GM19099 (cell line): Measurements from ENCODE around the gene BORCS6.

Experiments
- POLR2A ChIP-seq: IDR thresholded peaks from 3 replicates; pipeline ENCODE4 v1.6.1; 2011; ENCODE audit warnings: low read depth; ENCODE audit not compliant: insufficient read length; ENCODE audit errors: extremely low read depth

The BORCS6 gene

DNA sequence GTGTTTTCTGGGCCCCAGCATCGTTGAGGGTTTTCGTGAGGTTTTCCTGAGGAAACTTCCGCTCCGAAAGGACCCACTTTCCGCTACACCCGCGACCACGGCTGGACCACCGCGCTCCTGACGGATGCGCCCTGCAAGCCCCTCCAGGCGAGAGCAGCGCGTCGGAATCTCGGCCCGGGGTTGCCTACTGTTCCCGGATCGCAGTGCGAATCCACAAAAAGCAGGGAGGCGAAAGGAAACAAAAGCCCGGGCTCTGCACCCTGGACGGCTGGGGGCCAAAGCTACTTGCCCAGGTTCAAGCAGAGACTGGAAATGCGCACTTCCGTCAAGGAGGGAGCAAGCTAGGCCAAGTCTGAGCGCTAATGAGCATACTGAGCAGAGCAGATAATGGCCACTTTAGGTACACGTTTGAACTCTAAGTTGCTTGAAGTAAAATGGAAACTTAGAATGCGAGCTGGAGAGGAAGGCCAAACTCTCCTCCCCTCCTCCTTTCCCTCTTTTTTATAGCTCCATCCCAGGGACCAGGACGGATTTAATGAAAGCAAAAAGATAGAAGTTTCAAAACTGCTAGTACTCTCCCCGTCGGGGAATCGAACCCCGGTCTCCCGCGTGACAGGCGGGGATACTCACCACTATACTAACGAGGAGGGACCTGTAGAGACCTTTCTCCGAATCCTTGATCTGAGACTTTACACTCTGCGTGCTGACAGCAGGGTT lies 31.8 kb upstream of the BORCS6 start:
- peak; percentile 45 for TF ChIP-seq POLR2A

DNA sequence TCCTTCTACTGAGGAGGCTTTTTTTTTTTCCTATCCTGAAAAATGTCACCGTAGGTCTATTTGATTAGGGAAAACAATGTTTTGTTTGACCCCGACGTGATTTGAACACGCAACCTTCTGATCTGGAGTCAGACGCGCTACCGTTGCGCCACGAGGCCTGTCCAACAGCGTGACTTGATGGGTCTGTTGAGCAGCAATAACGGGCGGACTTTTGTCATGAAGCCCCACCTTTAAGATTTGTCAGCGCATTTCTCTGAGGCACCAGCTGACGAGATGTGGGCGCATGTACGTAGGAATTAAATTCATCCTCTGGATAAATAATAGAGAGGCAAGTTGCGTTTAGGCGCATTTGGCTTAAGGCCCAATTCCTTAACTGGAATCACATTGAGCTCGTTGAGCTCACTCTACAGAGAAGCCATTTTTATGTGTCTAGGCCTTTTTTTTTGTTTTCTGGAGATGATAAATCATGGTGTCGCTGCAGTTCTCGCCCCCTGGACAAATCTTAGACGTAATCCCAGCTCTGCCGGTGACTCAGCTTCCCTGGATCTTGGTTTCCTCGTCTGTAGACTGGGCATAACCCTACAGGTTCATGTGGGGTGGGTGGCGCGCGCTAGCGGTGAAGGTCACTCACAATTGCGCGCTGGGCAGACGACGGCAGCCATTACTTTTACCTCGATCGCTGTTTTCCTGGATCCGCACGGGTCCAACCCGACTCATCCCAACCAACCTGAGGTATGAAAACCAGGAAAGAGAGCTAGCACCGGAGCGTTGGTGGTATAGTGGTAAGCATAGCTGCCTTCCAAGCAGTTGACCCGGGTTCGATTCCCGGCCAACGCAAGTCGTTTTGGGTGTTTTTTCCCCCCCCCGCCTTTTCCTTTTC lies 31.0 kb upstream of the BORCS6 start:
- peak; percentile 19 for TF ChIP-seq POLR2A

DNA sequence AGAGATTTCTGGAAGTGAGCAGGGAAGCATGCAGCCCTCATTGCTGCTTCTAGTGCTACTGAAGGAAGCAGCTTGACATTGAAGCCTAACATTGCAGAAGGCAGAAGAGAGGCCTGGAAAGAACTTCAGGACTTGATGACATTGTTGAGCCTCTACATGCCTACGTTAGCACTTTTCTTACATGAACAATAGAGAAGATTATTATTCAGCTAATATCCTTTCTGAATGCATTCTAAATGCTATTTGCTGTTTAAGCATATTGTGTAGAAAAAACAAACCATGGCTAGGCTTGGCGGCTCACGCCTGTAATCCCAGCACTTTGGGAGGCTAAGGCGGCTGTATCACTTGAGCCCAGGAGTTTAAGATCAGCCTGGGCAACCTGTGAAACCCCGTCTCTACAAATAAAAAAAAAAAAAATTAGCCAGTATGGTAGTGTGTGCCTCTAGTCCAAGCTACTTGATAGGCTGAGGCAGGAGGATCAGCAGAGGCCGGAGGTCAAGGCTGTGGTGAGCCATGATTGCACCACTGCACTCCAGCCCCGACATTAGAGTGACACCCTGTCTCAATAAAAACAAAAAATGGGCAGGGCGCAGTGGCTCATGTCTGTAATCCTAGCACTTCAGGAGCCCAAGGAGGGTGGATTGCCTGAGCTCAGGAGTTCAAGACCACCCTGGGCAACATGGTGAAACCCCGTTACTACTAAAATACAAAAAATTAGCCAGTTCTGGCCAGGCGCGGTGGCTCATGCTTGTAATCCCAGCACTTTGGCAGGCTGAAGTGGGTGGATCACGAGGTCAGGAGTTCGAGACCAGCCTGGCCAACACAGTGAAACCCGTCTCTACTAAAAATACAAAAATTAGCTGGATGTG lies 22.6 kb upstream of the BORCS6 start:
- TF ChIP-seq POLR2A, result no peak

DNA sequence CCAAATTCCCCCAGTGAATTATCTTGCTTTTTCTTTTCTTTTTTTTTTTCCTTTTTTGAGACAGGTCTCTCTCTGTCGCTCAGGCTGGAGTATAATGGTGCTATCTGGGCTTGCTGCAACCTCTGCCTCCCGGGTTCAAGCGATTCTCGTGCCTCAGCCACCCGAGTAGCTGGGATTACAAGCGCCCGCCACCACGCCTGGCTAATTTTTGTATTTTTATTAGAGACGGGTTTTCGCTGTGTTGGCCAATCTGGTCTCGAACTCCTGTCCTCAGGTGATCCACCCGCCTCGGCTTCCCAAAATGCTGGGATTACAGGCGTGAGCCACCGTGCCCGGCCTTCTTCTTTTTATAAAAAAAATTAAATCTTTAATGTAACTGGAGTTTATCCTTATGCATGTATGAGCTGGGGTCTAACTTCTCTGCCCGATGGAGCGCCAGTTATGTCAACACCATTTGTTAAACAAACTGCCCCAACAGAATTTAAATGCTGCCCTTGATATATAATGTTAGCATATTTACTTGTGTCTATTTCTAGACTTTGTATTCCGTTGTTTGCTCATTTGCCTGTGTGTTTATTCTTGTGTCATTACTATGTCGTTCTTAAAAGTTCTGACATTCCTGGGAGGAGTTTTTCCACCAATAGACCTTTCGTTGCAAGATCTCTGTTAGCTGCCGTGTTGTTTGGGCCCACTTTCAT lies 20.9 kb upstream of the BORCS6 start:
- peak; percentile 26 for TF ChIP-seq POLR2A

DNA sequence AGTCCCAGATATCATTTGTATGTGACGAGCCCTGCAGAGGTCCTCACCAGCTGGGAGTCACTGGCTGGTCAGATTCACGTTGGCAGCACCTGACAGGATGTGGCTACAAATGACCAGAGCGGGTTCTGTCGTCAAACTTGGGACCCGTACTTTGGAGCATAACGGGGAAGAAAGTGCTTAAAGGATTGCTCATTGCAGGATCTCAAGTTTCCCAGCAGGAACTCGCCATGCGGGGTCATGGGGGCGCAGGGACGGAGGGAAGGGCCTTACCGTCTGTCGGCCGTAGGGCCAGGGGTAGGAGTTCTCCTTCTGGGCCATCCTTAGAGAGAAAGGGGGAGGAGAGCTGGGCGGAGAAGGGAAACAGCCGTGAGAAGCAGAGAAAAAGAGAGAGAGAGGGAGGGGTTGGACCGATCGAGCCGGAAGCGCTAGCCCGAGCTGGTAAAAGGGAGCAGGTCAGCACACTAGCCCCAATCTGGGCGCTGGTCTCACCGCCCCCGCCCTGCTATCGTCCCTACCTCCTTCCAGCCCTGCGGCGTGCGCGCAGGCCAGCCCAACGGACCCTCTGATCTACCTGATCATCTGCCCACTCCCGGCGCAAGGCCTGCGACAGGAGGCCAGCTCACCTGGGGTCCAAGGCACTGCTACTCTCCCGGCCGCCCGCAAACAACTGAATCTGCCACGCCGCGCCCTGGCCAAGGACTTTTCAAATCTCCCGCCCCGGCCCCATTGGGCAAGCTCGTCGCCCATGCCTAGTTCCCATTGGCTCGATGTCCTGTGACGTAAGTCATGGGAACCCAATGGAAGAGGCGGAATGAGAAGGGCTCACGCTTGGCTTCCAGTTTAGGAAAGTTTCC lies 20.2 kb upstream of the BORCS6 start, which contains the start of gene AURKB:
AURKB (minus strand) TSS at position 669 of the 854 bp plus-strand sequence; CDS start at position 318, 351 bp downstream.
- TF ChIP-seq POLR2A, result peak; percentile 91

DNA sequence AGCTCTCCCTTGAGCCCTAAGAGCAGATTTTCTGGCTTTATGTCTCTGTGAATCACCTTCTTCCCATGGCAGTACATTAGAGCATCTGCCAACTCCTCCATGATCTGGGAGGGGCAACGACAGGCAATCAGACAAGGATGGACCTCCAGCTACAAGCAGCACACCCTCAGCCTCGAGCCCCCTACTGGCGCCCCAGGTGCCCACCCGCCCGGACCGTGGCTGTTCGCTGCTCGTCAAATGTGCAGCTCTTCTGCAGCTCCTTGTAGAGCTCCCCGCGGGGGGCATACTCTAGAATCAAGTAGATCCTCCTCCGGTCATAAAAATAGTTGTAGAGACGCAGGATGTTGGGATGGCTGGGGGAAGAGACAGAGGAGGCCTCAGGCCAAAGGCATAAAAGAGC lies 16.6 kb upstream of the BORCS6 start:
- peak; percentile 15 for TF ChIP-seq POLR2A

DNA sequence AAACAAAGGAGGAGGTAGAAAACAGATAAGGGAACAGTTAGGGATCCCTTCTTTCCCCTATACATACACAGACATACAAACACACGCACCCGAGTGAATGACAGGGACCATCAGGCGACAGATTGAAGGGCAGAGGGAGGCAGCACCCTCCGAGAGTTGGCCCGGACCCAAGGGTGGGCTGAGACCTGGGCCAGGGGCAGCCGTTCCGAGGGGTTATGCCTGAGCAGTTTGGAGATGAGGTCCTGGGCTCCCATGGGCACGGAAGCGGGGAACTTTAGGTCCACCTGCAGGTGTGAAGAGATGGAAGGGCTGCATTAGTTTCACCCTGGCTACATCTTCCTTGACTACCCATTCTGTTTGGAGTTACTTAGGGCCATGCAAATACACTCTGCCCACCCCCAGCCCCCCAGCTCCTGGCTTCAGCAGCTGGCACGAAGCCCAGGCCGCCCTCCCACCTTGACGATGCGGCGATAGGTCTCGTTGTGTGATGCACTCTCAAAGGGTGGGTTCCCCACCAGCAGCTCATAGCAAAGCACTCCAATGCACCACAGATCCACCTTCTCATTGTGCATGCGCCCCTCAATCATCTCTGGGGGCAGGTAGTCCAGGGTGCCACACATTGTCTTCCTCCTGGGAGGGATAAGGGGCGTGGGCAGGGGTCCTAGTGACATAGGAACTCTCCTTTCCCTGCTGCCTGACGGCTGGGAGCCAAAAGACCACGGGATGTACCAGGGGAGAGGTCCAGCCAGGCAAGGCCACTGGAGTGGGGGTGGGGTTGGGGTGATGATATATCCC lies 15.0 kb upstream of the BORCS6 start:
- TF ChIP-seq POLR2A, result no peak

DNA sequence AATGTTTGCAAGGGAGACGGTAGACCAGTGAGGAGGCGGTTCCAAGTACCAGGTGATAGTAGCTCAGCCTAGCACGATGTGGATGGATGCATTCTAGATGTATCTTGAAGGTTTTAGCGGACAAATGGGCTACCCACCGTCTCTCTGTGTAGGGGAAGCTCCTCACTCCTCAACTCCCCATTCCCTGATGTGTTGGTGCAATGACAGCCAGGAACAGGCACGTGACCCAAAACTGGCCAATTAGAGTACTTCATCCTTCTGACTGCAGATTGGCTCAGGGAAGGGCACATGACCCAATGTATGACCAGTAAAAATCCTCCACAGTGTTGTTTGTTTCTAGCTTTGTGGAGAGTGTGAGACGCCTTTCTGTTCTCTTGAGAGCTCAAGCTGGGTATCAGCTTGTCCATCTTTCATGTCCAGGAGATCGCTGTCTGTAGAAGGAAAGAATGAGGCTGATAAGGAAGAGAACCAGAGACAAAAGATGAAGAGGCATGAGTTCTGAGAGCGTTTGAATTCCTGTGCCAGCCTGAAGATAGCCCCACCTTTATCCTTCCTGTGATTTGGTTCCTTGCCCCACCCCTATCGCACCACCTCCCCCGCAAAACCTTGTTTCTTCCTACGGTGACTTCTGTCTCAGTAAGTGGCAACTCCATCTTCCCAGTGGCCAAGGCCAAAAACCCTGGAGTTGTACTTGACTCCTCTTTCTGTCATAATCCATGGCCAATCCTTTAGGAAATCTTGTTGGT lies 2.3 kb upstream of the BORCS6 start:
- TF ChIP-seq POLR2A, result peak; percentile 85

DNA sequence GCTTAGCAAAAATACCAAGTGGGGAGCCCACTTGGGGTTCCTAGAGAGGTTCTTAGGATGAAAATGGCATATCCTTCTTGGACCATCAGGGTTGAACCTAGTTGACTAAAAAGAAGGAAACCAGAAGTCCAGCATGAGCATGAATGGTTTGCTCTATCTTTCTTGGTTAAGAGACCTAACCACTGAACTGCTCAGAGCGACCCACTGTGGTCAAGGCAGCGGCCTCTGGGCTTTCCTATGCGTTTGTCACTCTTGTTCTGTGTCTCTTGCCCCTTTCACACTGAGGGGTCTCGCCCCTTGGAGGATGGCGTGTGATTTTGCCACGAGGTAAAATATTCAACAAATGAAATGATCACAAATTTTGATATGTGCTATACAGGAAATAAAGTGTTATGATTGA lies 526 bp upstream of the BORCS6 start:
- TF ChIP-seq POLR2A, result no peak

DNA sequence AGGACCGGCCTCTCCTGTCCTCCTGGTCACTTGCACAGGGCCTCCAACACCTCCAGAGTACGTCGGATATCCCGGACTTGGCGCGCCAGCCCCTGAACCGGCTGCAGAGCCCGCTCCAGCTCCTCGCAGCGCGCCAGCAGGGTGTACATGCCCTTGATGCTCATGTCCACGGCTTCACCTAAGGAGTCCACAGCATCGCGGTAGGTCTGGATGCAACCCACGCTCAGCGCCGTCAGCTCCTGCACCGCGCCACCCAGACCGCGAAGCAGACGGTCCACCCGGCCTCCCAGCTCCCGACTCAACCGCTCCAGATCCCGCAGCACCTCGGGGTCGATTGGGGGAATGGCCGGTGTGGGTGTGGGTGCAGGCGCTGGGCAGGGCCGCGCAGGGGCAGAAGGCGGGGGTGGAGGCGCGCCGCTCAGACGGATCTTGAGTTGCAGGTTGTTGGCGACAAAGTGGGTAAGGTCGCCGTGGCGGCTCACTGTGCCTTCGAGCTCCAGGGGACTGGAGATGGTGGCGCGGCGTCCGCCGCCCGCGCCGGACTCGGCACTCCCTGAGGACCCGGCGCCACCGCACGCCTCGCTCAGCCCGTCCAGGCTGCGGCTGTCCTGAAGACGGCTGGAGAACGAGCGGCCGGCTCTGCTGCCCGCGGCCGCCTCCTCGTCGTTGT lies 804 bp downstream of the BORCS6 start:
- TF ChIP-seq POLR2A, result no peak

DNA sequence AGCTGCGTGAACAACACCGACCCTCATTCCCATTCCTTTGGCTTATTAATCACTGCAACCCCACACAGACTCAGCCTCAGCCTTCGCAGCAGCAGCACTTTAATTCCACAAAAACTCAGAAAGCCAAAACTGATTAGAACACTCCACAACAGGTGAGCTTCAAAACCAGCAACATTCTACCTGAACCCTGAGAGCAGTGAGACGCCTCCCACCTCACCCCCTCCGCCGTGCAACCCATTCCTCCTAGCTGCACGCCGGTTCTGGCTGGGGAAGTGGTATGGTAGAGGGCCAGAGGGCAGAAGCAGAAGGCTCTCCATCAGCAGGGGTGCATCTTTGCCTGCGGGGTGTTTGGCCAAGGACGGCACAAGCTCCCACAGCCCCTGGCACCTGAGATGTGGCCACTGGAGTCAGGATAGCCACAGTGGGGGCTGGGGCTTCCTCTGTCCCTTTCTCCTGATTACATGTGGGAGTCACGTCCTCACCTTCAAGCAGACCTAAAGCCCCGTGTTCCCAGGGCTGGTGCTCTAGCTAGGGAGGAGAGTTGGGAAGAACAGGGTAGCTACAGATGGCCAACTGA lies 1.6 kb downstream of the BORCS6 start:
- no peak for TF ChIP-seq POLR2A
